DOHH2 (cell line): Measurements from ENCODE around the gene ZCRB1.

Source experiments
- CTCF ChIP-seq: fragments of 200-600 bp; sonication (generic); IDR thresholded peaks from one replicate; pipeline ENCODE4 v1.5.1; 2014; ENCODE audit warnings: antibody characterized with exemption, mild to moderate bottlenecking, low read depth, low read length; ENCODE audit not compliant: poor library complexity, severe bottlenecking
- EZH2phosphoT487 ChIP-seq: fragments of 200-600 bp; sonication (generic); IDR thresholded peaks from 2 replicates; pipeline ENCODE4 v1.6.1; 2017; ENCODE audit warnings: borderline replicate concordance, mild to moderate bottlenecking, antibody characterized with exemption, low read length, moderate library complexity, mixed read lengths

GRCh38 chr12:42338280-42338679 is 12.4 kb upstream of the ZCRB1 start:
- TF ChIP-seq CTCF = no peak
- TF ChIP-seq EZH2phosphoT487 = no peak
